HEK293 (cell line): ENCODE measurements around the gene AKAP6.

Source experiments
- CTCF ChIA-PET: fragments of 350-600 bp; formaldehyde crosslinking; extraction: SDS; loops from one replicate; lab custom pipeline; 2021; ENCODE audit warnings: antibody characterized with exemption; lab: Yijun Ruan, JAX
- POLR2A ChIA-PET: fragments of 300-600 bp; formaldehyde crosslinking; extraction: SDS; loops from one replicate; lab custom pipeline; 2020; ENCODE audit warnings: antibody characterized with exemption, inconsistent platforms; lab: Yijun Ruan, JAX
- H3K27ac ChIP-seq: fragments of 200-500 bp; sonication (Bioruptor generic); 2 replicates; pipeline ENCODE4 v1.5.1; 2014; ENCODE audit warnings: low read depth, low read length, control low read depth, inconsistent platforms; ENCODE audit errors: extremely low read depth
- H3K36me3 ChIP-seq, 2 experiments: fragments of 200-500 bp in 1 of 2; sonication (Bioruptor generic) in 1 of 2; 1 replicate in 1 of 2; 2 replicates in 1 of 2; pipeline ENCODE4 v1.5.1; 2014 to 2017; ENCODE audit warnings: inconsistent platforms in 2 of 2, low read length in 2 of 2; ENCODE audit not compliant: control insufficient read depth in 2 of 2, insufficient read depth in 1 of 2
- H3K4me1 ChIP-seq: fragments of 200-500 bp; sonication (Bioruptor generic); 2 replicates; pipeline ENCODE4 v1.5.1; 2014; ENCODE audit warnings: mild to moderate bottlenecking, low read length, inconsistent platforms; ENCODE audit not compliant: control insufficient read depth, insufficient read depth
- H3K4me3 ChIP-seq: 2 replicates; pipeline ENCODE4 v1.5.1; 2011; ENCODE audit warnings: low read depth, mild to moderate bottlenecking, control low read depth, low read length, moderate library complexity
- H3K9me3 ChIP-seq: fragments of 200-500 bp; sonication (Bioruptor generic); 2 replicates; pipeline ENCODE4 v1.5.1; 2014; ENCODE audit warnings: low read depth, low read length, inconsistent platforms; ENCODE audit not compliant: control insufficient read depth, insufficient read depth
- KLF7 ChIP-seq: fragments of 450-650 bp; formaldehyde crosslinking; IDR thresholded peaks from 2 replicates; pipeline ENCODE4 v1.5.1; 2016; ENCODE audit warnings: missing biosample characterization, missing genetic modification characterization, borderline replicate concordance
- MZF1 ChIP-seq: fragments of 450-650 bp; formaldehyde crosslinking; IDR thresholded peaks from 2 replicates; pipeline ENCODE4 v1.5.1; 2017; ENCODE audit warnings: missing biosample characterization, missing genetic modification characterization, borderline replicate concordance
- PRDM1 ChIP-seq: fragments of 450-650 bp; formaldehyde crosslinking; IDR thresholded peaks from 2 replicates; pipeline ENCODE4; 2016; ENCODE audit warnings: missing biosample characterization, missing genetic modification characterization
- SCRT2 ChIP-seq: fragments of 450-650 bp; formaldehyde crosslinking; IDR thresholded peaks from 2 replicates; pipeline ENCODE4 v1.5.1; 2016; ENCODE audit warnings: missing biosample characterization, missing genetic modification characterization
- ZBTB20 ChIP-seq: fragments of 450-650 bp; formaldehyde crosslinking; IDR thresholded peaks from 2 replicates; pipeline ENCODE4 v1.5.1; 2016; ENCODE audit warnings: missing biosample characterization, missing genetic modification characterization
- ZFHX2 ChIP-seq: fragments of 450-650 bp; formaldehyde crosslinking; conservative IDR thresholded peaks from 2 replicates; pipeline ENCODE4 v1.5.1; 2016; ENCODE audit warnings: missing biosample characterization, missing genetic modification characterization
- ZNF174 ChIP-seq: fragments of 450-650 bp; formaldehyde crosslinking; IDR thresholded peaks from 2 replicates; pipeline ENCODE4 v1.5.0; 2017; ENCODE audit warnings: missing biosample characterization, mild to moderate bottlenecking, missing genetic modification characterization
- ZNF239 ChIP-seq: fragments of 450-650 bp; formaldehyde crosslinking; IDR thresholded peaks from 2 replicates; pipeline ENCODE4 v1.5.1; 2016; ENCODE audit warnings: missing biosample characterization, missing genetic modification characterization
- ZNF549 ChIP-seq: fragments of 450-650 bp; IDR thresholded peaks from 2 replicates; pipeline ENCODE4 v1.5.1; 2018; ENCODE audit warnings: missing biosample characterization, missing genetic modification characterization, mild to moderate bottlenecking, inconsistent platforms, moderate library complexity
- ZNF768 ChIP-seq: fragments of 450-650 bp; formaldehyde crosslinking; IDR thresholded peaks from 2 replicates; pipeline ENCODE4 v1.5.1; 2018; ENCODE audit warnings: missing biosample characterization, mild to moderate bottlenecking, missing genetic modification characterization
- ZNF777 ChIP-seq: fragments of 450-650 bp; formaldehyde crosslinking; IDR thresholded peaks from 2 replicates; pipeline ENCODE4 v1.5.1; 2017; ENCODE audit warnings: missing biosample characterization, missing genetic modification characterization, borderline replicate concordance
- ZNF792 ChIP-seq: fragments of 450-650 bp; formaldehyde crosslinking; IDR thresholded peaks from 2 replicates; pipeline ENCODE4 v1.5.1; 2016; ENCODE audit warnings: missing biosample characterization, missing genetic modification characterization
- ZNF837 ChIP-seq: fragments of 450-650 bp; formaldehyde crosslinking; IDR thresholded peaks from 2 replicates; pipeline ENCODE4 v1.5.1; 2016; ENCODE audit warnings: missing biosample characterization, missing genetic modification characterization
- ZNF843 ChIP-seq: fragments of 450-650 bp; formaldehyde crosslinking; IDR thresholded peaks from 2 replicates; pipeline ENCODE4 v1.5.1; 2016; ENCODE audit warnings: missing biosample characterization, missing genetic modification characterization
- TF ChIP-seq, protein P1 (sequence below): fragments of 450-650 bp; formaldehyde crosslinking; IDR thresholded peaks from 2 replicates; pipeline ENCODE4 v1.5.1; 2016; ENCODE audit warnings: missing biosample characterization, missing genetic modification characterization
- TF ChIP-seq, protein P2 (sequence below): fragments of 450-650 bp; formaldehyde crosslinking; IDR thresholded peaks from 2 replicates; pipeline ENCODE4 v1.5.1; 2016; ENCODE audit warnings: missing biosample characterization, missing genetic modification characterization
- TF ChIP-seq, protein P3 (sequence below): fragments of 450-650 bp; IDR thresholded peaks from 2 replicates; pipeline ENCODE4 v1.5.1; 2018; ENCODE audit warnings: missing biosample characterization, mild to moderate bottlenecking, missing genetic modification characterization
- TF ChIP-seq, protein P4 (sequence below): sonication (generic); formaldehyde crosslinking; IDR thresholded peaks from 2 replicates; pipeline ENCODE4 v1.8.1; 2022; ENCODE audit warnings: mild to moderate bottlenecking, moderate library complexity, missing genetic modification reagents
- TF ChIP-seq, protein P5 (sequence below): fragments of 450-650 bp; formaldehyde crosslinking; IDR thresholded peaks from 2 replicates; pipeline ENCODE4 v1.5.1; 2016; ENCODE audit warnings: missing biosample characterization, missing genetic modification characterization
- TF ChIP-seq, protein P6 (sequence below): fragments of 450-650 bp; formaldehyde crosslinking; IDR thresholded peaks from 2 replicates; pipeline ENCODE4 v1.5.1; 2016; ENCODE audit warnings: missing biosample characterization, missing genetic modification characterization

The AKAP6 gene

DNA sequence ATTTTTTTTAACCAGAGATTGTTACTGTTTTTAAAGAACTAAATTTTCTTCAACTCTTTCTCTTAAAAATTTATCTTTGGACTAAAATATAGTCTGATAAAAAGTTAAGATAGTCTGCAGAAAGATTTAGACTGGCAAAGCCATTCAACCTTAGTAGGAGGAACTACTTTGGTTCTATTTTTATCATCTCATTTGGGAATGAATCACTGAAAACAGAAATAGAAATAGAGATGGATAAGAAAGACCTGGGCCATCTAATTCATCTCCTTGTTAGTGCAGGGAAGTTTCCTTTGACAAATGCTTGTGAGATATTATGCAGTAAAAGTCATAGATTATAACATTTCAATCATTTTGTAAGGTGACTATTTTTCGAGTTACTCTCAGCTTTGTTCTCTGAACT is 346.3 kb downstream of the AKAP6 start (continued):
- TF ChIP-seq, protein P1, sequence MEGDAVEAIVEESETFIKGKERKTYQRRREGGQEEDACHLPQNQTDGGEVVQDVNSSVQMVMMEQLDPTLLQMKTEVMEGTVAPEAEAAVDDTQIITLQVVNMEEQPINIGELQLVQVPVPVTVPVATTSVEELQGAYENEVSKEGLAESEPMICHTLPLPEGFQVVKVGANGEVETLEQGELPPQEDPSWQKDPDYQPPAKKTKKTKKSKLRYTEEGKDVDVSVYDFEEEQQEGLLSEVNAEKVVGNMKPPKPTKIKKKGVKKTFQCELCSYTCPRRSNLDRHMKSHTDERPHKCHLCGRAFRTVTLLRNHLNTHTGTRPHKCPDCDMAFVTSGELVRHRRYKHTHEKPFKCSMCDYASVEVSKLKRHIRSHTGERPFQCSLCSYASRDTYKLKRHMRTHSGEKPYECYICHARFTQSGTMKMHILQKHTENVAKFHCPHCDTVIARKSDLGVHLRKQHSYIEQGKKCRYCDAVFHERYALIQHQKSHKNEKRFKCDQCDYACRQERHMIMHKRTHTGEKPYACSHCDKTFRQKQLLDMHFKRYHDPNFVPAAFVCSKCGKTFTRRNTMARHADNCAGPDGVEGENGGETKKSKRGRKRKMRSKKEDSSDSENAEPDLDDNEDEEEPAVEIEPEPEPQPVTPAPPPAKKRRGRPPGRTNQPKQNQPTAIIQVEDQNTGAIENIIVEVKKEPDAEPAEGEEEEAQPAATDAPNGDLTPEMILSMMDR (tag by site-specific recombination) = no peak
- TF ChIP-seq ZNF777 (tag by site-specific recombination) (no peak), MZF1 (tag by site-specific recombination) (no peak), ZNF768 (tag by site-specific recombination) (no peak), KLF7 (no peak), PRDM1 (no peak), ZNF174 (tag by site-specific recombination) (no peak)
- TF ChIP-seq, protein P2, sequence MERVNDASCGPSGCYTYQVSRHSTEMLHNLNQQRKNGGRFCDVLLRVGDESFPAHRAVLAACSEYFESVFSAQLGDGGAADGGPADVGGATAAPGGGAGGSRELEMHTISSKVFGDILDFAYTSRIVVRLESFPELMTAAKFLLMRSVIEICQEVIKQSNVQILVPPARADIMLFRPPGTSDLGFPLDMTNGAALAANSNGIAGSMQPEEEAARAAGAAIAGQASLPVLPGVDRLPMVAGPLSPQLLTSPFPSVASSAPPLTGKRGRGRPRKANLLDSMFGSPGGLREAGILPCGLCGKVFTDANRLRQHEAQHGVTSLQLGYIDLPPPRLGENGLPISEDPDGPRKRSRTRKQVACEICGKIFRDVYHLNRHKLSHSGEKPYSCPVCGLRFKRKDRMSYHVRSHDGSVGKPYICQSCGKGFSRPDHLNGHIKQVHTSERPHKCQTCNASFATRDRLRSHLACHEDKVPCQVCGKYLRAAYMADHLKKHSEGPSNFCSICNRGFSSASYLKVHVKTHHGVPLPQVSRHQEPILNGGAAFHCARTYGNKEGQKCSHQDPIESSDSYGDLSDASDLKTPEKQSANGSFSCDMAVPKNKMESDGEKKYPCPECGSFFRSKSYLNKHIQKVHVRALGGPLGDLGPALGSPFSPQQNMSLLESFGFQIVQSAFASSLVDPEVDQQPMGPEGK (tag by site-specific recombination) = no peak

DNA sequence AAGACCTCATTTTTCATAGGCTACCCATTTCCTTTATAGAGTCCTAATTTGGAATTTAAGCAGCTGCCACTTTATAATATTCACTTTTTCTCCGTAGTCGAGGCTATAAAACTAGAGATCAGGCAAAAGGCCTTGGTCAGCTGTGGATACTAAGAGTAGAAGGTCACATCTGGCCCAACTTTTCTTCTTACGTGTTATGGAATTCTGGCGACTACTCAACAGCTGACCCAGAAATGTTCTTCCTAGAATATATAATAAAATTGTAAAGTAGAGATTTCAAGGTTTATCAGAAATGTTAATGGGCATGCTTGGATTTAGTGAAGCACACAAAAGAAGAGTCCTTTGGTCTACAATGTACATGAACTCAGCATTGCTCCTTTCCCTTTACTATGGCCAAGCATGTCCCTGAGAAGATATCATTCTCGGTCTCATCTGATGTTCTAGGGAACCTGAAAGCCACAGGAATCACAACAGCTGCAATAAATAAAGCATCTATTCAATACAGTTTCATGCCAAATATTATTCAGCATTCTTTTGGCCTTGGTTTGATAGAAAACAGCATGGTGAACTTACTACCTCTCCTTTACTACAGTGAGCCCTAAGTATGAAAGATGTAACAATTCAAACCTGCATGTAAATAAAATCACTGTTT is 348.2 kb downstream of the AKAP6 start:
- H3K36me3 ChIP-seq = no peaks in the 10 kb centered on the region
- peaks cover 5% of the 10 kb centered on the region; the same call in 1 of the 2 replicates for H3K4me1 ChIP-seq
- no peak overlapping the region for H3K27ac ChIP-seq
- no peaks in the 10 kb centered on the region for H3K9me3 ChIP-seq
- ChIA-PET CTCF (interaction anchor here (0.6 kb wide), 1 partner anchor 511 kb away, joined by 4 read pairs; no protein-coding TSS in a partner anchor), POLR2A (no interaction called here)
- H3K4me3 ChIP-seq = no peak overlapping the region
- TF ChIP-seq ZNF549 (no peak), ZNF792 (tag by site-specific recombination) (no peak), ZNF843 (tag by site-specific recombination) (no peak), MZF1 (tag by site-specific recombination) (no peak), SCRT2 (tag by site-specific recombination) (no peak)
- TF ChIP-seq, protein P3, sequence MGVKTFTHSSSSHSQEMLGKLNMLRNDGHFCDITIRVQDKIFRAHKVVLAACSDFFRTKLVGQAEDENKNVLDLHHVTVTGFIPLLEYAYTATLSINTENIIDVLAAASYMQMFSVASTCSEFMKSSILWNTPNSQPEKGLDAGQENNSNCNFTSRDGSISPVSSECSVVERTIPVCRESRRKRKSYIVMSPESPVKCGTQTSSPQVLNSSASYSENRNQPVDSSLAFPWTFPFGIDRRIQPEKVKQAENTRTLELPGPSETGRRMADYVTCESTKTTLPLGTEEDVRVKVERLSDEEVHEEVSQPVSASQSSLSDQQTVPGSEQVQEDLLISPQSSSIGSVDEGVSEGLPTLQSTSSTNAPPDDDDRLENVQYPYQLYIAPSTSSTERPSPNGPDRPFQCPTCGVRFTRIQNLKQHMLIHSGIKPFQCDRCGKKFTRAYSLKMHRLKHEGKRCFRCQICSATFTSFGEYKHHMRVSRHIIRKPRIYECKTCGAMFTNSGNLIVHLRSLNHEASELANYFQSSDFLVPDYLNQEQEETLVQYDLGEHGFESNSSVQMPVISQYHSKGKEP = no peak

DNA sequence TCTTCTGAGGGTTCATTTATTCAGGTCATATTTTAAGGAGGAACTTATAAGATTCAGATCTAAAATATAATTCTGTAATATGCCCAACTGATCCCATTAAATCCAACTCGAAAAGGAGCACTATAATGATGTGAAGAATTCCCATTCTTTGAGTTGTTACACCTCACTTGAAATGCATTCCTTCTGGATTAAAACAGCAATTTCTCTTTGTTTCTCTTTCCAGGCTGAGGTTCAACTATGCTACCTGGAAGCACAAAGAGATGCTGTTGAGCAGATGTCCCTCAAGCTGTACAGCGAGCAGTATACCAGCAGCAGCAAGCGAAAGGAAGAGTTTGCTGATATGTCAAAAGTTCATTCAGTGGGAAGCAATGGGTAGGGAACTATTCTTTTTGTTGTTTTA is 349.0 kb downstream of the AKAP6 start:
- H3K4me1 ChIP-seq = peaks cover 5% of the 10 kb centered on the region; the same call in 1 of the 2 replicates
- H3K9me3 ChIP-seq = no peaks in the 10 kb centered on the region
- H3K36me3 ChIP-seq = no peaks in the 10 kb centered on the region
- no peak overlapping the region for H3K4me3 ChIP-seq
- ChIA-PET POLR2A (no interaction called here), CTCF (no interaction called here)
- no peak overlapping the region for H3K27ac ChIP-seq
- TF ChIP-seq, protein P4, sequence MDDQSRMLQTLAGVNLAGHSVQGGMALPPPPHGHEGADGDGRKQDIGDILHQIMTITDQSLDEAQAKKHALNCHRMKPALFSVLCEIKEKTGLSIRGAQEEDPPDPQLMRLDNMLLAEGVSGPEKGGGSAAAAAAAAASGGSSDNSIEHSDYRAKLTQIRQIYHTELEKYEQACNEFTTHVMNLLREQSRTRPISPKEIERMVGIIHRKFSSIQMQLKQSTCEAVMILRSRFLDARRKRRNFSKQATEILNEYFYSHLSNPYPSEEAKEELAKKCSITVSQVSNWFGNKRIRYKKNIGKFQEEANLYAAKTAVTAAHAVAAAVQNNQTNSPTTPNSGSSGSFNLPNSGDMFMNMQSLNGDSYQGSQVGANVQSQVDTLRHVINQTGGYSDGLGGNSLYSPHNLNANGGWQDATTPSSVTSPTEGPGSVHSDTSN (CRISPR knock-in tag) = no peak
- TF ChIP-seq, protein P5, sequence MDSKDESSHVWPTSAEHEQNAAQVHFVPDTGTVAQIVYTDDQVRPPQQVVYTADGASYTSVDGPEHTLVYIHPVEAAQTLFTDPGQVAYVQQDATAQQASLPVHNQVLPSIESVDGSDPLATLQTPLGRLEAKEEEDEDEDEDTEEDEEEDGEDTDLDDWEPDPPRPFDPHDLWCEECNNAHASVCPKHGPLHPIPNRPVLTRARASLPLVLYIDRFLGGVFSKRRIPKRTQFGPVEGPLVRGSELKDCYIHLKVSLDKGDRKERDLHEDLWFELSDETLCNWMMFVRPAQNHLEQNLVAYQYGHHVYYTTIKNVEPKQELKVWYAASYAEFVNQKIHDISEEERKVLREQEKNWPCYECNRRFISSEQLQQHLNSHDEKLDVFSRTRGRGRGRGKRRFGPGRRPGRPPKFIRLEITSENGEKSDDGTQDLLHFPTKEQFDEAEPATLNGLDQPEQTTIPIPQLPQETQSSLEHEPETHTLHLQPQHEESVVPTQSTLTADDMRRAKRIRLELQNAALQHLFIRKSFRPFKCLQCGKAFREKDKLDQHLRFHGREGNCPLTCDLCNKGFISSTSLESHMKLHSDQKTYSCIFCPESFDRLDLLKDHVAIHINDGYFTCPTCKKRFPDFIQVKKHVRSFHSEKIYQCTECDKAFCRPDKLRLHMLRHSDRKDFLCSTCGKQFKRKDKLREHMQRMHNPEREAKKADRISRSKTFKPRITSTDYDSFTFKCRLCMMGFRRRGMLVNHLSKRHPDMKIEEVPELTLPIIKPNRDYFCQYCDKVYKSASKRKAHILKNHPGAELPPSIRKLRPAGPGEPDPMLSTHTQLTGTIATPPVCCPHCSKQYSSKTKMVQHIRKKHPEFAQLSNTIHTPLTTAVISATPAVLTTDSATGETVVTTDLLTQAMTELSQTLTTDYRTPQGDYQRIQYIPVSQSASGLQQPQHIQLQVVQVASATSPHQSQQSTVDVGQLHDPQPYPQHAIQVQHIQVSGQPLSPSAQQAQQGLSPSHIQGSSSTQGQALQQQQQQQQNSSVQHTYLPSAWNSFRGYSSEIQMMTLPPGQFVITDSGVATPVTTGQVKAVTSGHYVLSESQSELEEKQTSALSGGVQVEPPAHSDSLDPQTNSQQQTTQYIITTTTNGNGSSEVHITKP = no peak
- TF ChIP-seq, protein P6, sequence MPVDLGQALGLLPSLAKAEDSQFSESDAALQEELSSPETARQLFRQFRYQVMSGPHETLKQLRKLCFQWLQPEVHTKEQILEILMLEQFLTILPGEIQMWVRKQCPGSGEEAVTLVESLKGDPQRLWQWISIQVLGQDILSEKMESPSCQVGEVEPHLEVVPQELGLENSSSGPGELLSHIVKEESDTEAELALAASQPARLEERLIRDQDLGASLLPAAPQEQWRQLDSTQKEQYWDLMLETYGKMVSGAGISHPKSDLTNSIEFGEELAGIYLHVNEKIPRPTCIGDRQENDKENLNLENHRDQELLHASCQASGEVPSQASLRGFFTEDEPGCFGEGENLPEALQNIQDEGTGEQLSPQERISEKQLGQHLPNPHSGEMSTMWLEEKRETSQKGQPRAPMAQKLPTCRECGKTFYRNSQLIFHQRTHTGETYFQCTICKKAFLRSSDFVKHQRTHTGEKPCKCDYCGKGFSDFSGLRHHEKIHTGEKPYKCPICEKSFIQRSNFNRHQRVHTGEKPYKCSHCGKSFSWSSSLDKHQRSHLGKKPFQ (tag by site-specific recombination) = no peak
- TF ChIP-seq ZFHX2 (tag by site-specific recombination) (no peak), ZBTB20 (tag by site-specific recombination) (no peak), ZNF837 (tag by site-specific recombination) (no peak), ZNF239 (tag by site-specific recombination) (no peak)
